ENCODE measurements around the gene AMER3. TPM values are rescaled to one million over a fixed set of nuclear protein-coding genes. Genes with fewer than 3 reads are reported as not detected.

The AMER3 gene
- total and polyA plus RNA-seq, 2 experiments from 2014 or later, result 0.05 to 0.49 TPM

DNA sequence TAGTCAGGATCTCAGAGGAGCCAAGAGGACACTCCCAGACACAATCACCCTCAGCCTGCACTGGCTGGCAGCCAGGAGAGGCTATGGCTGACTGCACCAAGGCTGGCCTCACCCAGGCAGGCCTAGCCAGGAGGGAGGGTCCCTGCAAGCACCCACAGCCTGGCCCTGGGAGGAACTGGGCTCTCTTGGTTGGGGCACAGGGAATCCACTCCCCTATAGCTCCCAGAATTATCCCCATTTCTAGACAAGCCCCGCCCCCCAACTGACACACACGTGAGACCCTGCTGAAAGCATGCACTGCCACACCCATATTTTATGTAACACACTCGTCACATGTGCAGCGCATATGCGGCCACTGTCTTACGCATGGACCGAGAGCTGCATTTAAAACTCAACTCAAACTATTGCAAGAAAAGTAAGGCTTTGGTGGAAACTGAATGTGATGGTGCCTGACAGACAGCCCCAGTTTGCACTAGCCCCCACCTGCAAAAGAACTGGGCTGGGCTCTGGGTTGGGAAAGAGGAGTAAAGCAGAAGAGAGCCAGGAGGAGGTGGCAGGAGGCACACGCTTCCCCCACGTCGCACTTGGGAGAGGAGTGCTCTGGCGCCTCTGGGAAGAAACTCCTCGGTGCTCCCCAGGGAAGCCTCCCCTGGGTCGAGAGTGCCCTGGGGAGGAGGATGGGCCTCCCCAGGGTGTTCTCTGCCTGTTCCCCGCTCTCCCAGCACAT lies 52.5 kb downstream of the AMER3 start:
- Mint-ChIP-seq H3K4me1 (peaks cover 7% of the 10 kb centered on the region), H3K27ac (no peak overlapping the region), H3K4me3 (no peak overlapping the region), H3K9me3 (no peaks in the 10 kb centered on the region; the same call in 1 of the 3 replicates), H3K36me3 (ENCODE audit: low read depth) (no peaks in the 10 kb centered on the region; the same call in 2 of the 3 replicates), H3K27me3 (ENCODE audit: insufficient read depth, low read depth, poor library complexity) (peaks cover 1% of the 10 kb centered on the region)
- Histone ChIP-seq H3F3A (replicated peaks; ENCODE audit: low read depth) (no peaks in the 10 kb centered on the region), H3K27me3 (ENCODE audit: insufficient read depth) (no peaks in the 10 kb centered on the region), H3K36me3 (ENCODE audit: insufficient read depth) (no peaks in the 10 kb centered on the region), H3K27ac (ENCODE audit: low read depth) (no peak overlapping the region), H4K20me1 (replicated peaks; ENCODE audit: insufficient read depth) (no peaks in the 10 kb centered on the region), H3K79me2 (replicated peaks; ENCODE audit: insufficient read depth) (no peaks in the 10 kb centered on the region), H2AFZ (no peak overlapping the region), H3K4me1 (ENCODE audit: insufficient read depth) (no peaks in the 10 kb centered on the region; the same call in 1 of the 2 replicates), H3K9me2 (ENCODE audit: insufficient read depth) (no peaks in the 10 kb centered on the region), H3K4me2 (no peak overlapping the region), H3K4me3 (no peak overlapping the region)
- ATAC-seq (no peak), DNase-seq (ENCODE audit: low spot score) (no peak)
- TF ChIP-seq CREB1 (CRISPR knock-in tag; IDR thresholded peaks at IDR 0.05; ENCODE audit: low read depth) (no peak), STAT1 (IDR thresholded peaks at IDR 0.05; ENCODE audit: unreplicated experiment) (no peak), EZH2 (IDR thresholded peaks at IDR 0.05; ENCODE audit: low read depth, unreplicated experiment) (no peak), EZH2phosphoT487 (IDR thresholded peaks at IDR 0.05; ENCODE audit: unreplicated experiment) (no peak), CTCF (conservative IDR thresholded peaks at IDR 0.05; ENCODE audit: low read depth in 2 of 2) (no peak), NANOG (IDR thresholded peaks at IDR 0.05; ENCODE audit: borderline replicate concordance) (no peak), ZNF331 (CRISPR knock-in tag; IDR thresholded peaks at IDR 0.05; ENCODE audit: low read depth) (no peak), ZNF462 (CRISPR knock-in tag; IDR thresholded peaks at IDR 0.05) (no peak), REST (IDR thresholded peaks at IDR 0.05; ENCODE audit: unreplicated experiment) (no peak), ZNF114 (CRISPR knock-in tag; IDR thresholded peaks at IDR 0.05) (no peak), JUNB (IDR thresholded peaks at IDR 0.05; ENCODE audit: unreplicated experiment) (no peak), POLR2AphosphoS5 (IDR thresholded peaks at IDR 0.05; ENCODE audit: low read depth) (no peak), ETS1 (IDR thresholded peaks at IDR 0.05) (no peak)
